Body of pancreas (tissue), 4 donors: ENCODE measurements around the gene ANKDD1A.

Source experiments
- POLR2A ChIP-seq, 3 donors: fragments of 450-650 bp; IDR thresholded peaks; one replicate each; pipeline ENCODE4 v1.6.1; 2016; ENCODE audit warnings: antibody characterized with exemption in 3 of 3, mild to moderate bottlenecking in 2 of 3
- TF ChIP-seq, protein P1 (sequence below), 7 experiments: fragments of 450-650 bp in 4 of 7; fragments of 200-600 bp in 3 of 7; sonication (generic) in 3 of 7; IDR thresholded peaks; one replicate each; pipeline ENCODE4 v1.5.1; 2016 to 2019; ENCODE audit warnings: antibody characterized with exemption in 7 of 7

- TF ChIP-seq POLR2A (IDR thresholded peaks at IDR 0.05) = no peak
- TF ChIP-seq, protein P1, sequence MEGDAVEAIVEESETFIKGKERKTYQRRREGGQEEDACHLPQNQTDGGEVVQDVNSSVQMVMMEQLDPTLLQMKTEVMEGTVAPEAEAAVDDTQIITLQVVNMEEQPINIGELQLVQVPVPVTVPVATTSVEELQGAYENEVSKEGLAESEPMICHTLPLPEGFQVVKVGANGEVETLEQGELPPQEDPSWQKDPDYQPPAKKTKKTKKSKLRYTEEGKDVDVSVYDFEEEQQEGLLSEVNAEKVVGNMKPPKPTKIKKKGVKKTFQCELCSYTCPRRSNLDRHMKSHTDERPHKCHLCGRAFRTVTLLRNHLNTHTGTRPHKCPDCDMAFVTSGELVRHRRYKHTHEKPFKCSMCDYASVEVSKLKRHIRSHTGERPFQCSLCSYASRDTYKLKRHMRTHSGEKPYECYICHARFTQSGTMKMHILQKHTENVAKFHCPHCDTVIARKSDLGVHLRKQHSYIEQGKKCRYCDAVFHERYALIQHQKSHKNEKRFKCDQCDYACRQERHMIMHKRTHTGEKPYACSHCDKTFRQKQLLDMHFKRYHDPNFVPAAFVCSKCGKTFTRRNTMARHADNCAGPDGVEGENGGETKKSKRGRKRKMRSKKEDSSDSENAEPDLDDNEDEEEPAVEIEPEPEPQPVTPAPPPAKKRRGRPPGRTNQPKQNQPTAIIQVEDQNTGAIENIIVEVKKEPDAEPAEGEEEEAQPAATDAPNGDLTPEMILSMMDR (IDR thresholded peaks at IDR 0.05) = no peak
Measured at GRCh38 chr15:64903326-64903950, 8.3 kb upstream of the ANKDD1A start.
